GM18858 (cell line): ENCODE results near the gene BCL2L13.
"Not testable (repeated sequence)": the region's sequence is repeated elsewhere in the genome, so short reads cannot be mapped to it uniquely, and the experiment has no call there.

Source experiments
- ATAC-seq: cut with Tn5 transposase; IDR thresholded peaks from one replicate; pipeline ENCODE4 v1.9.1; 2021; ENCODE audit not compliant: unreplicated experiment

BCL2L13 gene

GRCh38 chr22:17753401-17753989 is 114.9 kb downstream of the BCL2L13 start:
- ATAC-seq = no peak

- no peak for ATAC-seq
These were observed 115.8 kb downstream of the BCL2L13 start for GRCh38 chr22:17754233-17754925.

GRCh38 chr22:17761138-17761488 is 122.6 kb downstream of the BCL2L13 start:
- no peak for ATAC-seq

GRCh38 chr22:17763442-17763841 is 124.9 kb downstream of the BCL2L13 start:
- not testable (repeated sequence) for ATAC-seq

- no peak for ATAC-seq
These were observed 125.5 kb downstream of the BCL2L13 start for GRCh38 chr22:17764036-17764435.

GRCh38 chr22:17764852-17765251 is 126.3 kb downstream of the BCL2L13 start:
- not testable (repeated sequence) for ATAC-seq

GRCh38 chr22:17767233-17768065 is 128.9 kb downstream of the BCL2L13 start:
- ATAC-seq = peak; percentile 85

GRCh38 chr22:17769013-17769715 is 130.6 kb downstream of the BCL2L13 start:
- no peak for ATAC-seq

GRCh38 chr22:17769716-17770082 is 131.1 kb downstream of the BCL2L13 start:
- no peak for ATAC-seq

- ATAC-seq = no peak
These were observed 131.9 kb downstream of the BCL2L13 start for GRCh38 chr22:17770180-17771077.

- ATAC-seq = no peak
These were observed 133.8 kb downstream of the BCL2L13 start for GRCh38 chr22:17772249-17772957.

GRCh38 chr22:17772958-17773605 is 134.5 kb downstream of the BCL2L13 start:
- no peak for ATAC-seq

GRCh38 chr22:17773606-17774205 is 135.1 kb downstream of the BCL2L13 start:
- ATAC-seq = no peak

GRCh38 chr22:17774206-17774925 is 135.8 kb downstream of the BCL2L13 start, which contains the start of gene BID:
BID (minus strand) TSS chr22:17774469; CDS start chr22:17750116, 24,353 bp downstream.
- ATAC-seq = no peak

- no peak for ATAC-seq
These were observed 136.5 kb downstream of the BCL2L13 start for GRCh38 chr22:17774926-17775685.

- ATAC-seq = no peak
These were observed 137.4 kb downstream of the BCL2L13 start for GRCh38 chr22:17775781-17776465.
